Esophagus muscularis mucosa (tissue), 4 donors: ENCODE measurements around the gene EIF4EBP2. TPM values are rescaled to one million over a fixed set of nuclear protein-coding genes. Genes with fewer than 3 reads are reported as not detected.

Experiments
- DNase-seq: peaks from one replicate; pipeline ENCODE4 v3.0.0-alpha.2; 2017; ENCODE audit errors: extremely low spot score
- H3K27ac ChIP-seq, 4 donors: fragments of 200-600 bp; sonication (generic); replicated peaks in 1 of 4; 1 replicate in 3 of 4; 2 replicates in 1 of 4; pipeline ENCODE4 v1.5.1; 2016 to 2019; ENCODE audit warnings: mild to moderate bottlenecking in 1 of 4
- H3K27me3 ChIP-seq, 4 donors: fragments of 200-600 bp; sonication (generic); one replicate each; pipeline versions ENCODE4 v1.5.1 to v1.6.0; 2016 to 2019
- H3K36me3 ChIP-seq, 4 donors: fragments of 200-600 bp; sonication (generic); one replicate each; pipeline ENCODE4 v1.5.1; 2016 to 2019
- H3K4me1 ChIP-seq, 4 donors: fragments of 200-600 bp; sonication (generic); one replicate each; pipeline ENCODE4 v1.5.1; 2016 to 2019
- H3K4me3 ChIP-seq, 4 donors: fragments of 200-600 bp; sonication (generic); 1 replicate in 2 of 4; 2 replicates in 2 of 4; pipeline ENCODE4 v1.5.1; 2016 to 2019; ENCODE audit warnings: mild to moderate bottlenecking in 4 of 4, moderate library complexity in 1 of 4
- H3K9me3 ChIP-seq, 4 donors: fragments of 200-600 bp; sonication (generic); 1 replicate in 3 of 4; 2 replicates in 1 of 4; pipeline ENCODE4 v1.5.1; 2016 to 2019
- CTCF ChIP-seq, 3 experiments: fragments of 200-600 bp in 2 of 3; fragments of 450-650 bp in 1 of 3; sonication (generic) in 2 of 3; IDR thresholded peaks; one replicate each; pipeline ENCODE4 v1.5.1; 2017 to 2019; ENCODE audit warnings: antibody characterized with exemption in 3 of 3, mild to moderate bottlenecking in 2 of 3, moderate library complexity in 1 of 3
- EP300 ChIP-seq: sonication (generic); formaldehyde crosslinking; IDR thresholded peaks from one replicate; pipeline ENCODE4 v1.6.1; 2017; ENCODE audit warnings: antibody characterized with exemption
- POLR2A ChIP-seq: fragments of 450-650 bp; IDR thresholded peaks from one replicate; pipeline ENCODE4 v1.6.1; 2017; ENCODE audit warnings: antibody characterized with exemption, moderate library complexity, mild to moderate bottlenecking, low read depth
- POLR2AphosphoS5 ChIP-seq, 2 donors: sonication (generic); formaldehyde crosslinking; IDR thresholded peaks; one replicate each; pipeline ENCODE4 v1.6.1; 2017; ENCODE audit warnings: antibody characterized with exemption in 2 of 2
- WGBS: methylation state at CpG from one replicate; pipeline ENCODE4 v1.1.5; 2018; 5-methylcytosine and 5-hydroxymethylcytosine counted together
- intact Hi-C: fragments of 100-400 bp; cut with DNase I; formaldehyde crosslinking; loops from one replicate; pipeline ENCODE4 v1.15.1; 2023
- total RNA-seq, 4 donors: library from RNA; depleted of rRNA; stranded (reverse); fragments of >200 nt; gene quantifications; one replicate each; pipeline versions ENCODE4 v1.1.0 to v1.2.1, GENCODE V29; 2016

EIF4EBP2 gene
- total RNA-seq, 4 donors from 2014 or later, result 73.6 to 99.9 (median 78.4) TPM

GRCh38 chr10:70440296-70441160 is 36.6 kb downstream of the EIF4EBP2 start:
- H3K9me3 ChIP-seq, result no peaks in the 10 kb centered on the region
- intact Hi-C loops, result no loop called here
- WGBS, result 6% methylated on average over 45 of the region's 69 CpGs
- H3K4me1 ChIP-seq, result peaks cover 17 to 26% (median 24%) of the 10 kb centered on the region in 4 donors
- peaks cover 0 to 6% (median 3%) of the 10 kb centered on the region in 4 donors for H3K36me3 ChIP-seq
- no peak overlapping the region for H3K27ac ChIP-seq
- peaks cover 0 to 35% (median 14%) of the 10 kb centered on the region in 4 donors for H3K27me3 ChIP-seq
- TF ChIP-seq POLR2A (no peak), CTCF (IDR thresholded peaks at IDR 0.05) (no peak), POLR2AphosphoS5 (IDR thresholded peaks at IDR 0.05) (no peak), EP300 (no peak)
- DNase-seq, result no peak
- peak overlapping the region; percentile 36 to 46 (median 38) for H3K4me3 ChIP-seq

GRCh38 chr10:70441161-70441894 is 37.4 kb downstream of the EIF4EBP2 start, which contains the start of gene NODAL:
NODAL (minus strand) TSS chr10:70441681; CDS start chr10:70441667, 14 bp downstream.
- no peaks in the 10 kb centered on the region for H3K9me3 ChIP-seq
- no peak for TF ChIP-seq POLR2A
- 2% methylated on average over 10 of the region's 60 CpGs for WGBS
- H3K27ac ChIP-seq, result no peak within 1 kb of the TSS
- H3K36me3 ChIP-seq, result no peaks in the 10 kb centered on the region
- intact Hi-C loops, result no loop called here
- peak within 1 kb of the TSS; percentile 36 to 46 (median 38) for H3K4me3 ChIP-seq
- peaks cover 21 to 34% (median 32%) of the 10 kb centered on the region in 4 donors for H3K4me1 ChIP-seq
- no peak for DNase-seq
- H3K27me3 ChIP-seq, result peaks cover 0 to 35% (median 14%) of the 10 kb centered on the region in 4 donors

- 73% methylated on average over 2 of the region's 12 CpGs for WGBS
- Histone ChIP-seq H3K9me3 (no peaks in the 10 kb centered on the region), H3K27ac (no peak overlapping the region), H3K27me3 (peaks cover 0 to 35% (median 14%) of the 10 kb centered on the region in 4 donors), H3K36me3 (no peaks in the 10 kb centered on the region), H3K4me3 (no peak overlapping the region), H3K4me1 (peaks cover 21 to 39% (median 37%) of the 10 kb centered on the region in 4 donors)
- TF ChIP-seq POLR2A, result no peak
- TF ChIP-seq POLR2AphosphoS5 (IDR thresholded peaks at IDR 0.05), result no peak
- no peak for TF ChIP-seq EP300
- no peak for TF ChIP-seq CTCF (IDR thresholded peaks at IDR 0.05)
- intact Hi-C loops, result no loop called here
- DNase-seq, result no peak
Measured at GRCh38 chr10:70441895-70442309, 38.0 kb downstream of the EIF4EBP2 start.

- TF ChIP-seq POLR2A (no peak), CTCF (IDR thresholded peaks at IDR 0.05) (no peak), POLR2AphosphoS5 (IDR thresholded peaks at IDR 0.05) (no peak), EP300 (no peak)
- Histone ChIP-seq H3K4me3 (no peak overlapping the region), H3K4me1 (peaks cover 21 to 39% (median 37%) of the 10 kb centered on the region in 4 donors), H3K27ac (no peak overlapping the region), H3K27me3 (peaks cover 0 to 35% (median 14%) of the 10 kb centered on the region in 4 donors), H3K9me3 (no peaks in the 10 kb centered on the region), H3K36me3 (no peaks in the 10 kb centered on the region)
- WGBS, result 98% methylated on average over 6 of the region's 6 CpGs
- intact Hi-C loops, result no loop called here
- DNase-seq, result no peak
Measured at GRCh38 chr10:70442332-70442988, 38.5 kb downstream of the EIF4EBP2 start.
